Neural cell (in vitro differentiated cells): ENCODE data around the gene MAML2. TPM values are rescaled to one million over a fixed set of nuclear protein-coding genes. Genes with fewer than 3 reads are reported as not detected.

Source experiments
- H2AFZ ChIP-seq: fragments of 200-600, 300-800 bp; sonication (generic), shearing (Covaris generic); 2 replicates; pipeline ENCODE4 v1.6.0; 2014; ENCODE audit warnings: low read depth, mild to moderate bottlenecking, antibody characterized with exemption, low read length, moderate library complexity
- H3F3A ChIP-seq: fragments of 200-600 bp; shearing (Covaris generic); 2 replicates; pipeline ENCODE4 v1.6.1; 2016; ENCODE audit warnings: mild to moderate bottlenecking, moderate library complexity, mixed read lengths, antibody characterized with exemption, low read length; ENCODE audit not compliant: insufficient read depth, poor library complexity, severe bottlenecking
- H3K27ac ChIP-seq: fragments of 200-600, 300-800 bp; sonication (generic), shearing (Covaris generic); 2 replicates; pipeline ENCODE4 v1.5.1; 2014; ENCODE audit warnings: mild to moderate bottlenecking, low read length, moderate library complexity
- H3K27me3 ChIP-seq: fragments of 300-800, 200-600 bp; sonication (generic), shearing (Covaris generic); 2 replicates; pipeline ENCODE4 v1.6.0; 2014; ENCODE audit warnings: mild to moderate bottlenecking, low read depth, low read length, moderate library complexity; ENCODE audit not compliant: insufficient read depth
- H3K36me3 ChIP-seq: fragments of 300-800, 200-600 bp; sonication (generic), shearing (Covaris generic); 2 replicates; pipeline ENCODE4 v1.5.1; 2014; ENCODE audit warnings: mild to moderate bottlenecking, antibody characterized with exemption, low read length, moderate library complexity; ENCODE audit not compliant: insufficient read depth
- H3K4me2 ChIP-seq: fragments of 300-800, 200-600 bp; sonication (generic), shearing (Covaris generic); 2 replicates; pipeline ENCODE4 v1.6.0; 2014; ENCODE audit warnings: mild to moderate bottlenecking, low read length
- H3K4me3 ChIP-seq: fragments of 300-800, 200-600 bp; sonication (generic), shearing (Covaris generic); 2 replicates; pipeline ENCODE4 v1.5.1; 2014; ENCODE audit warnings: mild to moderate bottlenecking, low read length, moderate library complexity
- H3K79me2 ChIP-seq: fragments of 200-600 bp; shearing (Covaris generic); replicated peaks from 2 replicates; pipeline ENCODE4 v1.6.0; 2014; ENCODE audit warnings: mild to moderate bottlenecking, low read length, moderate library complexity; ENCODE audit not compliant: insufficient read depth
- H3K9ac ChIP-seq: fragments of 300-800, 200-600 bp; sonication (generic), shearing (Covaris generic); 2 replicates; pipeline ENCODE4 v1.6.1; 2016; ENCODE audit warnings: mild to moderate bottlenecking, low read length, mixed read lengths
- H3K9me2 ChIP-seq: fragments of 200-600 bp; shearing (Covaris generic); 2 replicates; pipeline ENCODE4 v1.6.1; 2016; ENCODE audit warnings: mild to moderate bottlenecking, low read length, mixed read lengths; ENCODE audit not compliant: insufficient read depth
- H3K9me3 ChIP-seq: fragments of 200-600, 300-800 bp; sonication (generic), shearing (Covaris generic); 2 replicates; pipeline ENCODE4 v1.6.1; 2016; ENCODE audit warnings: mild to moderate bottlenecking, mixed run types, low read length, moderate library complexity, mixed read lengths
- H4K20me1 ChIP-seq: fragments of 200-600 bp; shearing (Covaris generic); 2 replicates; pipeline ENCODE4 v1.6.1; 2016; ENCODE audit warnings: mild to moderate bottlenecking, mixed run types; ENCODE audit not compliant: insufficient read depth
- EP300 ChIP-seq: fragments of 450-650 bp; conservative IDR thresholded peaks from 2 replicates; pipeline ENCODE4 v1.6.1; 2014; ENCODE audit warnings: antibody characterized with exemption, mild to moderate bottlenecking, moderate library complexity; ENCODE audit not compliant: poor library complexity, severe bottlenecking
- EZH2 ChIP-seq: fragments of 200-600, 300-800 bp; shearing (Covaris generic), sonication (generic); IDR thresholded peaks from 2 replicates; pipeline ENCODE4 v1.6.1; 2014; ENCODE audit warnings: antibody characterized with exemption, low read length, borderline replicate concordance, mild to moderate bottlenecking; ENCODE audit not compliant: insufficient read depth, poor library complexity, severe bottlenecking
- MXI1 ChIP-seq: fragments of 450-650 bp; conservative IDR thresholded peaks from 2 replicates; pipeline ENCODE4 v1.6.1; 2014; ENCODE audit warnings: antibody characterized with exemption, mild to moderate bottlenecking; ENCODE audit not compliant: poor library complexity, severe bottlenecking
- POLR2AphosphoS5 ChIP-seq: IDR thresholded peaks from 2 replicates; pipeline ENCODE4 v1.6.1; 2012
- RAD21 ChIP-seq: fragments of 450-650 bp; conservative IDR thresholded peaks from 2 replicates; pipeline ENCODE4 v1.6.1; 2014; ENCODE audit warnings: antibody characterized with exemption, mild to moderate bottlenecking, moderate library complexity
- SMC3 ChIP-seq: fragments of 450-650 bp; conservative IDR thresholded peaks from 2 replicates; pipeline ENCODE4 v1.6.1; 2014; ENCODE audit warnings: antibody characterized with exemption, mild to moderate bottlenecking, moderate library complexity; ENCODE audit not compliant: poor library complexity
- TAF1 ChIP-seq: IDR thresholded peaks from 2 replicates; pipeline ENCODE4 v1.6.1; 2012; ENCODE audit warnings: low read depth
- polyA plus RNA-seq: library from polyadenylated mRNA; depleted of rRNA; stranded (reverse); fragments of >200 nt; gene quantifications from 2 replicates; pipeline ENCODE4 v1.2.3, GENCODE V29; 2014
- TF ChIP-seq, protein P1 (sequence below): IDR thresholded peaks from 2 replicates; pipeline ENCODE4 v1.6.1; 2012; ENCODE audit warnings: borderline replicate concordance
- TF ChIP-seq, protein P2 (sequence below): fragments of 450-650 bp; IDR thresholded peaks from 2 replicates; pipeline ENCODE4 v1.5.1; 2014; ENCODE audit warnings: antibody characterized with exemption, mild to moderate bottlenecking, moderate library complexity; ENCODE audit not compliant: poor library complexity, severe bottlenecking

The MAML2 gene
- polyA plus RNA-seq, 1 donor from 2014 or later: 3.6 TPM

DNA sequence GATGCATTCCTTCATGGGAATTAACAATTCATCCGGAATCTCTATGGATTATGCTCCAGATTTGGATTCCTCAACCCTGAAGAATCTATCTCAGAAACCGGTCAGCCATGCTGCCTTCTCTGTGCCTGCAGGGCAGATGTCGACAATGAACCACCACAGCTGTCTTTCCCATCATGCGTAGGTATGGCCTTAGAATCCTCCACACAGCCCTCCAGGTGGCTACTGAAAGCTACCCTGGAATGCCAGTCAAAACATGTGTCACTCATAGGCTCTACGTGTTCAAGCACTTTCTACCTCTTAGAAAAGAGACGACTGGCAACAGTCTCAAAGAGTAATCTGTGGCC lies 19.4 kb downstream of the MAML2 start:
- no peak overlapping the region for H3K9ac ChIP-seq

DNA sequence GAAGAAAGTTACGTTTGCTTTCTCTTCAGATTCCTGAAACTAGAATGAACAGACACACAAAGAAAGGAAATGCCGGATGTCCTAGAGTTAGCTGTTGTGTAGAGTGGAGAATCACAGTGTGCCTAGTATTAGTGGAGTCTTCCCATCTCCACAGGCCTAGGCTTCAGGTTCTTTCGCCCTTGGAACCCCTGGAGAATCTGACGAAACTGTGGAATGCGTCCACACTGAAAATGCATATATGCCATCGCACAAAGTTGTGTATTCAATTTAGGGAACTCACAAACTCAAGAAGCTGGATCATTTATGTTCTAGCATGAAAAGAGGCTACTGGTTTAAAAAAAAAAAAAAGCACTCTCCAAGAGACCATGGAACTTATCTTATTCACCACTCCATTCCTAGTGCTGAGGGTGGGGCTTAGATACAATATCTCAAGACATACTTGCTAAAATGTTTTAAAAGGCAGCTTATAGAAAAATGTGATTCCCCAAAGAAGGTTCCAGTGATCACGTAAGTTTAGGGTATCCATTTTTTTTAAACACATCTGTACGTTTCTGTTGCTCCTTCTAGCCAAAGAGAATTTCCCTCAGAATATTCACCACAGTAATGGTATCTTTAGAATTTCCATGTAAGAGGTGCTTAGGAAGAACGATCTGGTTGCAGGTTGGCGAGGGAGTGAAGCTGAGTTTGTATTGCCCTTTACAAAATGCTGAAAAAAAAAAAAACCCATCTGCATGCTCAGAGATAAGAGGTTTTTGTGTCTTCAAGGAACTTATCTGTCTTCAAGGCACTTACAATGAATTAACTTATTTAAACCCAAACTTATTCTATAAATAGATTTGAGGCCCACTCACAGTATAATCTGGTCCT lies 20.0 kb downstream of the MAML2 start:
- H3K36me3 ChIP-seq: no peaks in the 10 kb centered on the region
- H3K79me2 ChIP-seq: no peaks in the 10 kb centered on the region
- no peak for TF ChIP-seq POLR2AphosphoS5
- TF ChIP-seq, protein P1, sequence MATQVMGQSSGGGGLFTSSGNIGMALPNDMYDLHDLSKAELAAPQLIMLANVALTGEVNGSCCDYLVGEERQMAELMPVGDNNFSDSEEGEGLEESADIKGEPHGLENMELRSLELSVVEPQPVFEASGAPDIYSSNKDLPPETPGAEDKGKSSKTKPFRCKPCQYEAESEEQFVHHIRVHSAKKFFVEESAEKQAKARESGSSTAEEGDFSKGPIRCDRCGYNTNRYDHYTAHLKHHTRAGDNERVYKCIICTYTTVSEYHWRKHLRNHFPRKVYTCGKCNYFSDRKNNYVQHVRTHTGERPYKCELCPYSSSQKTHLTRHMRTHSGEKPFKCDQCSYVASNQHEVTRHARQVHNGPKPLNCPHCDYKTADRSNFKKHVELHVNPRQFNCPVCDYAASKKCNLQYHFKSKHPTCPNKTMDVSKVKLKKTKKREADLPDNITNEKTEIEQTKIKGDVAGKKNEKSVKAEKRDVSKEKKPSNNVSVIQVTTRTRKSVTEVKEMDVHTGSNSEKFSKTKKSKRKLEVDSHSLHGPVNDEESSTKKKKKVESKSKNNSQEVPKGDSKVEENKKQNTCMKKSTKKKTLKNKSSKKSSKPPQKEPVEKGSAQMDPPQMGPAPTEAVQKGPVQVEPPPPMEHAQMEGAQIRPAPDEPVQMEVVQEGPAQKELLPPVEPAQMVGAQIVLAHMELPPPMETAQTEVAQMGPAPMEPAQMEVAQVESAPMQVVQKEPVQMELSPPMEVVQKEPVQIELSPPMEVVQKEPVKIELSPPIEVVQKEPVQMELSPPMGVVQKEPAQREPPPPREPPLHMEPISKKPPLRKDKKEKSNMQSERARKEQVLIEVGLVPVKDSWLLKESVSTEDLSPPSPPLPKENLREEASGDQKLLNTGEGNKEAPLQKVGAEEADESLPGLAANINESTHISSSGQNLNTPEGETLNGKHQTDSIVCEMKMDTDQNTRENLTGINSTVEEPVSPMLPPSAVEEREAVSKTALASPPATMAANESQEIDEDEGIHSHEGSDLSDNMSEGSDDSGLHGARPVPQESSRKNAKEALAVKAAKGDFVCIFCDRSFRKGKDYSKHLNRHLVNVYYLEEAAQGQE: no peak
- no peak for TF ChIP-seq MXI1
- no peak for TF ChIP-seq EP300
- no peak for TF ChIP-seq SMC3
- TF ChIP-seq RAD21: no peak
- TF ChIP-seq TAF1: no peak
- TF ChIP-seq EZH2: no peak
- TF ChIP-seq, protein P2, sequence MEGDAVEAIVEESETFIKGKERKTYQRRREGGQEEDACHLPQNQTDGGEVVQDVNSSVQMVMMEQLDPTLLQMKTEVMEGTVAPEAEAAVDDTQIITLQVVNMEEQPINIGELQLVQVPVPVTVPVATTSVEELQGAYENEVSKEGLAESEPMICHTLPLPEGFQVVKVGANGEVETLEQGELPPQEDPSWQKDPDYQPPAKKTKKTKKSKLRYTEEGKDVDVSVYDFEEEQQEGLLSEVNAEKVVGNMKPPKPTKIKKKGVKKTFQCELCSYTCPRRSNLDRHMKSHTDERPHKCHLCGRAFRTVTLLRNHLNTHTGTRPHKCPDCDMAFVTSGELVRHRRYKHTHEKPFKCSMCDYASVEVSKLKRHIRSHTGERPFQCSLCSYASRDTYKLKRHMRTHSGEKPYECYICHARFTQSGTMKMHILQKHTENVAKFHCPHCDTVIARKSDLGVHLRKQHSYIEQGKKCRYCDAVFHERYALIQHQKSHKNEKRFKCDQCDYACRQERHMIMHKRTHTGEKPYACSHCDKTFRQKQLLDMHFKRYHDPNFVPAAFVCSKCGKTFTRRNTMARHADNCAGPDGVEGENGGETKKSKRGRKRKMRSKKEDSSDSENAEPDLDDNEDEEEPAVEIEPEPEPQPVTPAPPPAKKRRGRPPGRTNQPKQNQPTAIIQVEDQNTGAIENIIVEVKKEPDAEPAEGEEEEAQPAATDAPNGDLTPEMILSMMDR: no peak
- H3K27ac ChIP-seq: no peak overlapping the region
- no peaks in the 10 kb centered on the region for H3K9me2 ChIP-seq
- H3K27me3 ChIP-seq: no peaks in the 10 kb centered on the region
- no peak overlapping the region for H3K4me3 ChIP-seq
- no peaks in the 10 kb centered on the region for H4K20me1 ChIP-seq
- H3F3A ChIP-seq: no peaks in the 10 kb centered on the region
- H3K9me3 ChIP-seq: no peaks in the 10 kb centered on the region
- H2AFZ ChIP-seq: no peak overlapping the region
- H3K9ac ChIP-seq: no peak overlapping the region
- H3K4me2 ChIP-seq: no peak overlapping the region

More for the DNA sequence above, 19.4 kb downstream of the MAML2 start:
- Histone ChIP-seq H3K4me2 (no peak overlapping the region), H3K4me3 (no peak overlapping the region), H3K79me2 (no peaks in the 10 kb centered on the region), H4K20me1 (no peaks in the 10 kb centered on the region), H3K9me2 (no peaks in the 10 kb centered on the region), H3K36me3 (no peaks in the 10 kb centered on the region), H3K27ac (no peak overlapping the region), H2AFZ (no peak overlapping the region), H3K9me3 (no peaks in the 10 kb centered on the region), H3F3A (no peaks in the 10 kb centered on the region), H3K27me3 (no peaks in the 10 kb centered on the region)
- TF ChIP-seq MXI1 (no peak), POLR2AphosphoS5 (no peak), TAF1 (no peak), EZH2 (no peak)
- TF ChIP-seq, protein P1: no peak
